Measurements from ENCODE around the gene BLMH. TPM values are rescaled to one million over a fixed set of nuclear protein-coding genes. Genes with fewer than 3 reads are reported as not detected.

Gene BLMH
- total RNA-seq, 1 donor from 2014 or later, result 60.9 TPM

DNA sequence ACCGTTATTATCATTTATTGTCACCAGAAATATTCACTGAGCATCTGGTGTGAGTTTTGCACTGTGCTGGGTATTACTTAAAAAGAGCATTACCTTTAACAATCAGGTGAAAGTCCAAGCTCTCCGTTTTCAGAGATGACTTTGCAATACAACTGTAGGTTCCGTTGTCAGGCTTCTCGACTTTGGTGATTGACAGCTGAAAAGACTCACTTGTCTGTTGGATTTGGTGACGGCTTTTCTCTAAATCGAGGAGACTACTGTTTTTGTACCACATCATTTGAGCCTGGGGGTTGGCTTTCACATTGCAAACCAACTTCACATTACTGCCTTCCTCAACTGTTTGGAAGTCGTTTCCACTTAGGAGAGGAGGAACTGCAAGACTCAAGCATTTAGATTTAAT lies 33.0 kb upstream of the BLMH start:
- no peak overlapping the region for H3K27ac Mint-ChIP-seq
- peaks cover 20% of the 10 kb centered on the region for H3K27me3 Mint-ChIP-seq
- H3K9me3 Mint-ChIP-seq (ENCODE audit: low read depth), result no peaks in the 10 kb centered on the region
- no peak for DNase-seq (ENCODE audit: low spot score, unreplicated experiment)
- peaks cover 16% of the 10 kb centered on the region for H3K4me1 Mint-ChIP-seq (ENCODE audit: low read depth)
- TF ChIP-seq, protein P1, sequence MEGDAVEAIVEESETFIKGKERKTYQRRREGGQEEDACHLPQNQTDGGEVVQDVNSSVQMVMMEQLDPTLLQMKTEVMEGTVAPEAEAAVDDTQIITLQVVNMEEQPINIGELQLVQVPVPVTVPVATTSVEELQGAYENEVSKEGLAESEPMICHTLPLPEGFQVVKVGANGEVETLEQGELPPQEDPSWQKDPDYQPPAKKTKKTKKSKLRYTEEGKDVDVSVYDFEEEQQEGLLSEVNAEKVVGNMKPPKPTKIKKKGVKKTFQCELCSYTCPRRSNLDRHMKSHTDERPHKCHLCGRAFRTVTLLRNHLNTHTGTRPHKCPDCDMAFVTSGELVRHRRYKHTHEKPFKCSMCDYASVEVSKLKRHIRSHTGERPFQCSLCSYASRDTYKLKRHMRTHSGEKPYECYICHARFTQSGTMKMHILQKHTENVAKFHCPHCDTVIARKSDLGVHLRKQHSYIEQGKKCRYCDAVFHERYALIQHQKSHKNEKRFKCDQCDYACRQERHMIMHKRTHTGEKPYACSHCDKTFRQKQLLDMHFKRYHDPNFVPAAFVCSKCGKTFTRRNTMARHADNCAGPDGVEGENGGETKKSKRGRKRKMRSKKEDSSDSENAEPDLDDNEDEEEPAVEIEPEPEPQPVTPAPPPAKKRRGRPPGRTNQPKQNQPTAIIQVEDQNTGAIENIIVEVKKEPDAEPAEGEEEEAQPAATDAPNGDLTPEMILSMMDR (IDR thresholded peaks at IDR 0.05; ENCODE audit: unreplicated experiment), result no peak
- no peaks in the 10 kb centered on the region for H3K36me3 Mint-ChIP-seq (ENCODE audit: insufficient read depth)
- H3K4me3 Mint-ChIP-seq (ENCODE audit: low read depth), result no peak overlapping the region

DNA sequence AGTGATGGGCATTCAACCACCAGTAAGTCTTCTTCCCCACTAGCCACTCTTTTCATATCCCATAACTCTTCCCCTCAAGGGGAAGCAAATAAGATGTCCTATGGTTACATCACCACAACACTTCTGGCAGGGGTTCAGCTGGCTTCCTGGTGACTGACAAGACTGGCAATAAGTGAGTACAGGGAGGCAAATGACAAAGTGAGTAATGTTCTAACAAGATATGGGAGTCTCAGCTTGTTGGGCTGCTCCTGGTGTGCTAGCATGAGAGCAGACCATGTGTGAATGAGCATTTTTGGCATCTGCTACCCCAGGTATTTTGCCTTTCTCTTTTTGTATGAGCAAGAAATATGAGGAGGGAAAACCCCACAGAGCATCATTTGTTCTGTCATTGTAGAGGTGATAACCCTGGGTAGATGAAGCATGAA lies 32.2 kb upstream of the BLMH start:
- no peaks in the 10 kb centered on the region for H3K36me3 Mint-ChIP-seq (ENCODE audit: insufficient read depth)
- no peak overlapping the region for H3K4me3 Mint-ChIP-seq (ENCODE audit: low read depth)
- H3K27me3 Mint-ChIP-seq, result peaks cover 20% of the 10 kb centered on the region
- no peak for DNase-seq (ENCODE audit: low spot score, unreplicated experiment)
- H3K27ac Mint-ChIP-seq, result no peak overlapping the region
- no peaks in the 10 kb centered on the region for H3K9me3 Mint-ChIP-seq (ENCODE audit: low read depth)
- H3K4me1 Mint-ChIP-seq (ENCODE audit: low read depth), result peaks cover 12% of the 10 kb centered on the region
- TF ChIP-seq, protein P1 (IDR thresholded peaks at IDR 0.05; ENCODE audit: unreplicated experiment), result no peak

DNA sequence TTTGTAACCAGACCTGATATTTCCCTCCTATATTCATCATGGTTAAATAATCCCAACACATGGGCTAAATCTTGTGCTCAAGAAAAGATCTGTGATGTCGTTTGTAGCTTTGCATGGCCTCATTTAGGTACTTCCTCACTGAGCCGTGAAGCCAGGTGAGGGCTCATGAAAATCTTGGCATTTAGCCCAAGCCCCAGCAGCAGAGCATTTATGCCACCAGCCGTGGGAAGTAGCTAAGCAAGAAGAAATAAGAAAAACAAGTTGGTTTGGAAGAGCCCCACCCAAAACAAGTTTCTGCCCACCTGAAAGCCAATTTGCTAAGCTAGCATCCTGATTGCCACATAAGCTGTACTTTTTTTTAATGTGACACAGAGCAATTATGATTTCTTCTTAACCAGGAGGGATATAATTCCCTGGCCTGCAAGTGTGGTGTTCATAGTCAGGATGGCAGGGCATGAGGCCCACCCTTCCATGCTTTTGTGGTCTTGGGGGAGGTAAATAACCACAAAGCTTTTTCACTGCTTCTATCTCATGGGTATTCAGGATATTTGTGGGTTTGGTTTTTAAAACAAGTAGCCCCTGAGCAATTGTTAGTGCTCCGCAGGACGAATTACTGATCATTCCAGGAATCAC lies 31.6 kb upstream of the BLMH start:
- H3K4me1 Mint-ChIP-seq (ENCODE audit: low read depth), result peaks cover 12% of the 10 kb centered on the region

DNA sequence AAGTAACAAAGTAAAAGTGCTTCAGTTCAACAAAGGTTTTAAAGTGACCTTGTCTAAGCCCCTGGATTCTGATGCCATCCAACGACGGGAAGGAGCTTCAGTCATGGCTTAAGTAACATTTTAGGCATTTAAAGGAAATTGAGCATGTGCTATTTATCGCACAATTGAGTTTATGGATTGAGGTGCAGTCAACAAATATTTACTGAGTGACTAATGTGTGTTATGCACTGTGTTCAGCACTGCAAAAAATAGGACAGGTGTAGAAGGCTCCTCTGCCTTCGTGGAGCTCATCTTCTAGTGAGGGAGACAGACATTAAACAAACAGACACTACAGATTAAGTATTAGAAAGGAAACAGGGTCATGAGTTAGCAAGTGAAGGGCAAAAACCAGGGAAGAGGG lies 29.6 kb upstream of the BLMH start:
- no peak for DNase-seq (ENCODE audit: low spot score, unreplicated experiment)
- Mint-ChIP-seq H3K4me3 (ENCODE audit: low read depth) (no peak overlapping the region), H3K4me1 (ENCODE audit: low read depth) (peaks cover 6% of the 10 kb centered on the region), H3K9me3 (ENCODE audit: low read depth) (no peaks in the 10 kb centered on the region), H3K36me3 (ENCODE audit: insufficient read depth) (no peaks in the 10 kb centered on the region), H3K27me3 (peaks cover 20% of the 10 kb centered on the region), H3K27ac (peak overlapping the region; percentile 4)
- TF ChIP-seq, protein P1 (IDR thresholded peaks at IDR 0.05; ENCODE audit: unreplicated experiment), result no peak

More for the DNA sequence above, 31.6 kb upstream of the BLMH start:
- Mint-ChIP-seq H3K36me3 (ENCODE audit: insufficient read depth) (no peaks in the 10 kb centered on the region), H3K27ac (no peak overlapping the region), H3K4me3 (ENCODE audit: low read depth) (no peak overlapping the region), H3K27me3 (peaks cover 20% of the 10 kb centered on the region), H3K9me3 (ENCODE audit: low read depth) (no peaks in the 10 kb centered on the region)
- no peak for DNase-seq (ENCODE audit: low spot score, unreplicated experiment)
- TF ChIP-seq, protein P1 (IDR thresholded peaks at IDR 0.05; ENCODE audit: unreplicated experiment), result no peak

DNA sequence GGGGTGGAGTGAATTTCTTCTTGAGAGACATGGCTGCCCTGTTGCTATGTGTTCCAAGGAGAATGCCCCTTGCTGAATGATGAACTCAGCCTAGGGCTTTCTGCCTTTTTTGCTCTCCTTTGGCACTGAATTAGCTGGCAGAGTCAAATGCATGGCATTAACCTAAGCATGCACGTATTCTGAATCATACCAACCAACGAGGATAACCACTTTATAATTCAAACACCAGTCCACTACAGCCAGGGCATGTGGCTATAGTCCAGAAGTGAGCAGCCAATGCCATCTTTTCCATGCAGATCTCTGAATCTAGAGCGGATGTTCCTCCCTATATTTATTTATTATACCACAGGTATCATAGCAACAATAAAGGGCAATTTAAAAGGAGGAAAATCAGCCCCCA lies 26.4 kb upstream of the BLMH start:
- no peak overlapping the region for H3K4me3 Mint-ChIP-seq (ENCODE audit: low read depth)
- peaks cover 6% of the 10 kb centered on the region for H3K27me3 Mint-ChIP-seq
- TF ChIP-seq, protein P1 (IDR thresholded peaks at IDR 0.05; ENCODE audit: unreplicated experiment), result no peak
- H3K4me1 Mint-ChIP-seq (ENCODE audit: low read depth), result peaks cover 1% of the 10 kb centered on the region
- no peaks in the 10 kb centered on the region for H3K36me3 Mint-ChIP-seq (ENCODE audit: insufficient read depth)
- no peak for DNase-seq (ENCODE audit: low spot score, unreplicated experiment)
- H3K27ac Mint-ChIP-seq, result no peak overlapping the region
- H3K9me3 Mint-ChIP-seq (ENCODE audit: low read depth), result no peaks in the 10 kb centered on the region

All from progenitor cell of endocrine pancreas (in vitro differentiated cells).